Retina (tissue), 1 donor: ENCODE measurements around the gene JARID2.
"Not testable (repeated sequence)": the region's sequence is repeated elsewhere in the genome, so short reads cannot be mapped to it uniquely, and the experiment has no call there.

Experiments used
- DNase-seq: peaks from one replicate; pipeline ENCODE4 v3.0.0-alpha.2; 2016

Gene JARID2

DNA sequence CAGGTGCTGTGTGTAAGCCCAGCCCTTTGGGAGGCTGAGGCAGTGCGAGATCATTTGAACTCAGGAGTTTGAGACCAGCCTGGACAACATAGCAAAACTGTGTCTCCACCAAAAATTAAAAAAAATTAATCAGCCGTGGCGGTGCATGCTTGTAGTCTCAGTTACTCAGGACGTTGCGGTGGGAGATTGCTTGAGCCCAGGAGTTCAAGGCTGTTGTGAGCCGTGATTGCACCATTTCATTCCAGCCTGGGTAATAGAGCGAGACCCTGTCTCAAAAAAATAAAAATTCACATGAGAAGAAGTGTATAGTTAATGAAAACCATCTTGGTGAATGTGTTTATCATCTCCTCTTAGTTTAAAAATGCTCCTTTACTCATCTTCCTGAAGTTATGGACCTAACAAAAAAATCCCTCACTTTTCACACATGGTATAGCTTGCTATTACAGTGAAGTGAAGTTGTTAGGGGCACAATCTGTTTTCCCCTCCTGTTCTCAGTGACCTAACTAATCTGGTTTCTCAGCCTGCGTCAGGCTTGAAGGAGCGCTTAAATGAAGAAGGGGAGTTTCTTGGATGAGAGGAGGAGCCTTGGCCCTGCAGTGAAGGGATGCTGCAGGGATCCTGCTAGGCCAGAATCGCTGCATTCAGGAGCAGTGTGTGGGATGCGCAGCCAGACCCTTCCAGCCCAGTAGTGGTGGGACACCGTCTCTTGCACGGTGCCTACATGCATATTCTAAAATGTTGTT lies 45.3 kb downstream of the JARID2 start:
- DNase-seq, result no peak

GRCh38 chr6:15292721-15293302 lies 46.9 kb downstream of the JARID2 start:
- DNase-seq, result no peak

GRCh38 chr6:15293674-15294073 lies 47.8 kb downstream of the JARID2 start:
- DNase-seq, result no peak

GRCh38 chr6:15294504-15294903 lies 48.6 kb downstream of the JARID2 start:
- no peak for DNase-seq

DNA sequence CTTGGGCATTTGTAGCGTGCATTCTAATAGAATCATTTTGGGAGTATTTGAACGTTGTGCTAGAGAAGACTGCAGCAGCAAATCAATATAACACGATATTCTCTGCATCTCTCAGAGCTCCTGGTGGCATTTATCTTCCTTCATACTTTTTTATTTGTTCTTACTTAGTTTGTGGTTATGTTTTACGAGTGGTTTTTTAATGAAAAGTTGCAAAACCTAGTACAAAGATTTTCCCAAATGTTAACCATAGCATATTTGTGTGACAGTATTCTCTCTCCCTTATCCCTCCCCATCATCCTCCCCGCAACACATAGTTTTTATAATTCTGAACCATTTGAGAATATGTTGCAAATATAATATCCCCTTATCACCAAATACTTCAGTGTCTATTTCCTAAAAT lies 50.4 kb downstream of the JARID2 start:
- DNase-seq, result no peak

GRCh38 chr6:15296735-15297134 lies 50.9 kb downstream of the JARID2 start:
- no peak for DNase-seq

- DNase-seq, result not testable (repeated sequence)
Measured at GRCh38 chr6:15297167-15297566, 51.3 kb downstream of the JARID2 start.

GRCh38 chr6:15297895-15298590 lies 52.2 kb downstream of the JARID2 start:
- no peak for DNase-seq

DNA sequence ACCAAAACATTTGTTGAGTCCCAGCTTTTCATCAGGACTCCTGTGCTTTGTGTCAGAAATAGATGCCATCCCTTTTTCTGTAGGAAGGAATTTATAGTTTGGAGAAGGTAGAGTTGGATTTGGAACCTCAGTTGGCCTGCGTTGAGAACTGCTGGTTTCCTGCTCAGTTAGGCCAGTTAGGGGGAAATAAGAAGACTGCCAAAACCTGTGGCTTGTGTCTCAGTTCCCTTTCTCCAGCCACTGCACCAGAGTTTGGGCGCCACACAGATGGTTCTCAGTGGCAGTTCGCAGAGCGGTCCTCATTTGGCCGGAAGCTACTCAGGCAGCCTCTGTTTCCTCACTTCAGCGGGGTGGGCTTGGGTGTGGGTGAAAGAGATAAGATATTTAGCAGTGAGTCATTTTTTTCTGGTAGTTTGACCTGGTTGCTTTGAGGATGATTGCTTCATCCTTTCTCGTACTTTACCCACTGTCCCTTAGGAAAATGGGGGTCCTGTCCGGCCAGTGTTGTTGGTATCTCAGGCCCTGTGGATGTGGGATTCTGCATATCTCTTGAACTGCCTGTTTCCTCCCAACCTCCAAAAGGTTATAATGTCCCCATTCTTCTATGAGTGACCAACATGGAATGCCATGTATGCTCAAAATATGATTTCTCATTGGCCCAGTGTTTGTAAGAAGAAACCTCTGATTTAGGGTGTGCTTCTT lies 53.7 kb downstream of the JARID2 start:
- no peak for DNase-seq

- DNase-seq, result no peak
Measured at GRCh38 chr6:15301179-15302006, 55.5 kb downstream of the JARID2 start.

DNA sequence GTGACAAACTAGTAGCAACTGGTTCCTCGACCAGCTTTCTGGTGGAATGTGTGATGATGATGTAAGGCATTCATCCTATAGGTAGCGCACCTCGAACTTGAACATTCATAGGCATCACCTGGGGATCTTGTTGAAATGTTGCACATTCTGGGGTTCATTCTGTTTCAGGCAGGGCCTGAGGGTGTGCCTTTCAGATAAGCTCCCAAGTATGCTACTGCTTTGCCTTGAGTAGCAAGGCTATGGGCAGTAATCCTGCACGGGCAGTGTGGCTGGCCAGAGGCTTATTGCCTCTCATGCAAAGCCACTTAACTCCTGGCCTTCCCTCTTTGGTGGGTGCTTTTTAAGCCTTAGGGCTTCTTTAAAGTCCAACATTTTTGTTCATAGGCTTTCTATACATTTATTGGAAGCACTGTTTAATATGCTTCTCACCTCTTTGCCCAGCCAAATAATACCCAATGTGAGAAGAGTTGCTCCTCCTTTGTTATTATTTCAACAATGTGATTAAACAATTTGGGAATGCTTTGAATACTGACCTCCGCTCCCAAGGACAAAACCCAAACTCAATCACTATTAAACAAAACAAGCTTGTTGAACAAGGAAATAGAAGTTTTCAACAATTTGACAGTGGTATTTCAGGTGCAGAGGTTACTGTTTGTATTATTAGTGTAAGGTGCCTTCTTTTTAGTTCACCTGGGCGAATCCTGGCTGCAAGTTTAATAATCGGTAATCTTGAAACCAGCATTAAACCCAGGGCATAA lies 57.5 kb downstream of the JARID2 start:
- no peak for DNase-seq

- DNase-seq, result no peak
Measured at GRCh38 chr6:15303920-15304291, 58.0 kb downstream of the JARID2 start.

DNA sequence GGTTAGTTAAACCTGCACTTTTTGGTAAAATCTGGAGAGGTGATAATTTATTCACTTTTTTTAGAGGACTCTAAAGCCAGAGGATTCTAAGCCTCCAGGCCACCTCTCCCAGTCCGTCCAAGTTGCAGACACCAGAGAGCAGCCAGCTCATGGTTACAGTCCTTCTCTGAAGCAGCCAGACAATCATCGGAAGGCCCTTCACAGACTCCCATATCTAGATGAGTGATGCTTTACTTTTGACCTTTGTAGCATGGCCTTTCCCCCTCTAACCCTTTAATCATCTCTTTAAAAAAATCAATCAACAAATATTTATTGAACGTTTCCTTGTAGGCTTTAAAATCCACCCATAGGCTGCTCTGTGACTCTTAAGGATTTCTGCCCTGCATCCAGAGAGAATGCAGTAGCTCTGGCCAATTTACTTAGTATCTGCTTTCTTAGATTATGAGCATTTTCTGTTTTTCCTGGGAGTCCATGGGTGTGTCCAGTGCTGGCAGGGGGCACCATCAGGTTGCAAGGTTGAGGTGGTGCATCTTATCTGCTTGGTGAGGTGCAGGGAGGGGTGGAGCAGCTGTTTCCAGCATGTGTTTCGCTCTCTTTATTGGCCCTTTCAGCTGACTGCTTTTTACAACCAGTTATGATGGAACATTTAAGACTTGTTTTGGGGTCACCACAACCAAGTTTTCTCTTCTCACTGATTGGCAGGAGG lies 58.6 kb downstream of the JARID2 start:
- DNase-seq, result no peak

DNA sequence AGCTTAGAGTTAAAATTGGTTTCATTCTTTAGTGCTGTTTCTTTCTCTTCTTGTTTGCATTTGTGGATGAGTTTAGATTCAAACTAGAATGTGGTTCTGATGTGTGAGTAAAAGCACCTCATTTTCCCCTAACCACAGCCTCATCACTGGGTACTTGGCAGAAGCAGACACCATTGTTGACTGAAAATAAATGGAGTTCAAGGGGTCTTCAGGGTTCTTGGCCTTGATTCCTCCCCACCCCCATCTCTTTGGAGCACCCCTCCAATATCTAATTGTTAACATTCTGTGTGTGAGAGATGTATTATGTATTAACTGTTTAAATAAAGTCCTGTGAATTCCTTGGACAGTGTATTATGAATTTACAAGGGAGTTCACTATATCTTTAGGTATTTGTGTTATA lies 59.6 kb downstream of the JARID2 start:
- DNase-seq, result no peak

- DNase-seq, result no peak
Measured at GRCh38 chr6:15305909-15306308, 60.0 kb downstream of the JARID2 start.

- no peak for DNase-seq
Measured at GRCh38 chr6:15308435-15309213, 62.8 kb downstream of the JARID2 start.

DNA sequence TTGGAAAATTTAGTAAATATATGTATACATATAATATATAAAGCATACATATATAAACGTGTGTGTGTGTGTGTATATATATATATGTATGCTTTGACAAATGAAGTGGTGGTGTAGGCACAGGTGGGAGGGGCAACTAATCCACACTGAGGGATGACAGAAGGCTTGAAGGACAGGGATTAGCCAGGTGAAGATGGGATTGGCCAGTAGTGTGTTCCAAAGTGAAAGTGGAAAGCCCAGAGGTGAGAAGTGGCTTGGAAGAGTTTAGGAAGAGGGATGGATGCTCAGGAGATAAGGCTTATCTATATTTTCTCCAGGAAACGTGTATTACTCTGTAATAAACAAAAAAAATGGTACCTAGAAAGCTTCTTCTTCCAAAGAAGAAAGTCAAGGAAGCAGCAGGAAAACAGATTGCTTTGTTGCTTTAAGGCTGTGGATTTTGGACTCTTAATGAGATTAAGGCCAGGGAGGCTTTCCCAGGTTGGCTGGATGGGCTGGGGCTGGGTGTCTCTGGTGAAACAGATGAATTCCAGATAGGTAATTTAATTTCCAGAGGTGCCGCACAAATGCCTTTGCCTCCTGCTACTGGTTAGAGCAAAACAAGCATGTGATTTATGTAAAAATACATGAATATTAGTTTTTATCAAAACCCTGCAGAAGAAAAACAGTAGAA lies 63.9 kb downstream of the JARID2 start:
- no peak for DNase-seq

DNA sequence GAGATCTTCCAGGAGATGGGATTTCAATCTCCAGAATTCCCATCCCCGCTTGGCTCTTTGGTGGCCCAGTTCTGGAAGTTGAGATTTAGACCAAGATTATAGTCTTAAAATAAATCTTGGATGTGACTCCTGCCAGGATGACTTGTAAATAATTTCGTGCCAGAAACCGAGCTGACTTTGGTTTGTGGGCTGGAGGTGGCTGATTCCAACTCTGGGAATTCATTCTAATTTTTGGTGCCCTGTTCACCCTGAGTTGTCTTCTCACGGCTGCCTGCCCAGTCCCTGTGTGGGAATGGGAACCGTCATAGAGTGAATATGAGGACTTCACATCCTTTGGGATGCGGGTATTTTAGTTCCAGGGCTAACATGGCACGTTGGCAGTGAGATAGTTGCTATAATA lies 64.8 kb downstream of the JARID2 start:
- no peak for DNase-seq

DNA sequence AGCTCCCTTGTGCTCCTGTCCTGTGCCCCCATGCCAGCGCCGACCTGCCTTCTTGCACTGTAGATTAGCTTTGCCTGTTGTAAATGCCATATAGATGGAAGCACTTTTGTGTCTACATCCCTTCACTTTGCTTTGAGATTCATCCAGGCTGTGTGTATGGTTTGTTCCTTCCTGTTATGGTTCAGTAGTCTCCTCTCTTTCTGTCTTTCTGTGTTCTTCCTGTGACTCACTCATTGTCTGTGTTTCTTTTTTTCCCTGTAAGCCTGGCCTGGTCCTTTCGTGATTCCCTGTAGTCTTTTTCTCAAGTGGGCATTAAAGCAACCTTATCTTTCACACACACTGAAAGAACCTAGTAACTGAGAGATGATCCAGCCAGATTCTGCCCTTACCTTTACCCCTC lies 66.6 kb downstream of the JARID2 start:
- no peak for DNase-seq

- no peak for DNase-seq
Measured at GRCh38 chr6:15313367-15313766, 67.5 kb downstream of the JARID2 start.
